DMS153 (cell line): ENCODE results near the gene ACTL7A.
"Not testable (repeated sequence)": the region's sequence is repeated elsewhere in the genome, so short reads cannot be mapped to it uniquely, and the experiment has no call there.

Experiments
- DNase-seq: peaks from one replicate; lab custom pipeline; 2025; lab: John Stamatoyannopoulos, UW

ACTL7A gene

GRCh38 chr9:108877524-108877923, 15.5 kb downstream of the ACTL7A start:
- DNase-seq: no peak

DNA sequence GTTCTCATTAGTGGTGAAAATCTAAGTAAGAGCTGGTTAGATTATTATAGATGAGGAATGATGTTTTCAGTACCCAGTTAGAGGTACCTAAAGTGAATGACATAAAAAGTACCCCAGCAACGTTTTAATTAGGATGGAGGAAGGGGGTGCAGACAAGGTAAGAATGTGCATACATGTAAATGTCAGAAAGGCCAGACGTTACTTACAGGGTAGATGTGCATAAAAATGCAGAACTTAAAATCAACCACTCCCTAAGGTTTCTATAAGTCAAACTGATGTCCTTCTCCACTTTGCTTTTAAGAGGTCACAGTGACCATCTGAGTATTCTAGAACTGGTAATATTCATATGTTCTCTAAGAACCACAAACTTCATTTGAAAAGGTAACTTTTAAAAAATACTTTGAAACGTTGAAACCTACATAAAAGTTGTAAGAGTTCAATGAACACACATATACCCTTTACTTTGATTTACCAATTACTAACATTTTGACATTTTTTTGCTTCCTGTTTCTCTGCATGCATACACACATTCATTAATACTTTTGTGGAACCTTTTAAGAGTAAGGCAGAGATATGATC, 18.8 kb downstream of the ACTL7A start:
- no peak for DNase-seq

DNA sequence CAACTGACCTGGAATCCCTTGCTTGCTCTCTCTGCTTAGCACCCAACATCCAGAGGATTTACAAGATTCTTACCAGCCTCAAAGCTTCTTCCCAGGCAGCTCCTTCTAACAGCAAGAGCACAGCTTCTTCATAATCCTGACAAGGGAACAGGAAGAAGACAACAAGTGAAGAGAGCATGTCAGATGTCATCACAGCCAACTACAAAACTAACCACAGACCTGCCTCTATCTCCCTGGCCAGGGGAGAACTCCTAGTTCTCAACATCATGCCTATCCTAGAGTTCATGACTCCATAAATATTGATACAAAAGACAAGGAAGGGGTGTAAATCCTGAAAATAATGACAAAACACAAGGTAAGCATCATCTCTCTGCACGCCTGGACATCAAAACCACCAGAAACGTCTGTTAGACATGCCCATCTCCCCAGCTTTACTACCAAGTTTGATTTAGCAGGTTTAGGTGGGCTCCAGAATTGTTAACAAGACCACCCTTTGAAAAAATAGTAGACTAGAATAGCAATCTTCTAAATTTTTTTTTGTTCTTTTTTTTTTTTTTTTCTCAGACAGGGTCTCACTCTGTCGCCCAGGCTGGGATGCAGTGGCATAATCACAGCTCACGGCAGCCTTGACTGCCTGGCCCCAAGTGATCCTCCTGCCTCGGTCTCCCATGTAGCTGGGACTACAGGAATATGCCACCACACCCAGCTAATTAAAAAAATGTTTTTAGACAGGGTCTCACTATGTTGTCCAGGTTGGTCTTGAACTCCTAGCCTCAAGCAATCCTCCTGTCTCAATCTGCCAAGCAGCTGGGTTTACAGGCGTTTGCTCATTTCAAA, 20.2 kb downstream of the ACTL7A start:
- DNase-seq: no peak

- no peak for DNase-seq
Observed at GRCh38 chr9:108883085-108883484, 21.0 kb downstream of the ACTL7A start.

- no peak for DNase-seq
Observed at GRCh38 chr9:108884701-108885100, 22.6 kb downstream of the ACTL7A start.

DNA sequence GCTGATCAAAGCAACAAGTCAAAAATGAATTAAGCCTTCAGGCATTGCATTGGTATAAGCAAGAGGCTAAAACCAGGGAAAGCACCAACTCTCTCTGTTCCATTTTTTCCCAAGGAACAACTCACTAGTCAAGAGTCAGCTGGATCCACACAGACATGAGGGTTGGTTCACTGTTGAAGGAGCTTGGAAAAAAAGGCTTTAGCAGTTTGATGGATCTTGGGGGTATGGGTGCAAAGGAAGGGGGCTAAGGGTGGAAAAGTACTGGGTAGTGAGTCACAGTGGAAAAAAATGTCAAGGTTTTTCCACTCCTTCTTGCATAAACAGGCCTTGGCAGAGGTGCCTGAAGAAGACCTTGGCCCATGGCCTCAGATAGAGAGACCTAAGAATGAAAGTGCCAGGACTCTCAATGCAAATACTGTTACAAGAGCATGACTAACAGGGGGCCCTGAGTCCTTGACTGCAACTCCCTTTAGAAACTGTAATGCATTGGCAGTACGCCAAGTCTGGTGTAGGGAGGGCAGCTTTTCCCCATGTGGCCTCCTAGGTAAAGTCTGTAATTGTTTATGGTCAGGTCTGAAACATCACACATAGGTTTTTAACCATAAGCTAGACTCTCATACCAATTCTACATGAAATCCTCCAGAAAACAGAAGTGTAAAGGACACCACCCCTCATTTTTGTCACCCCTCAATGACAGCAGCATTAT, 23.7 kb downstream of the ACTL7A start:
- peak; percentile 86 for DNase-seq

GRCh38 chr9:108886594-108887271, 24.7 kb downstream of the ACTL7A start:
- not testable (repeated sequence) for DNase-seq

- DNase-seq: peak; percentile 4
Observed at GRCh38 chr9:108889649-108890067, 27.6 kb downstream of the ACTL7A start.

- no peak for DNase-seq
Observed at GRCh38 chr9:108894225-108894997, 32.3 kb downstream of the ACTL7A start.

DNA sequence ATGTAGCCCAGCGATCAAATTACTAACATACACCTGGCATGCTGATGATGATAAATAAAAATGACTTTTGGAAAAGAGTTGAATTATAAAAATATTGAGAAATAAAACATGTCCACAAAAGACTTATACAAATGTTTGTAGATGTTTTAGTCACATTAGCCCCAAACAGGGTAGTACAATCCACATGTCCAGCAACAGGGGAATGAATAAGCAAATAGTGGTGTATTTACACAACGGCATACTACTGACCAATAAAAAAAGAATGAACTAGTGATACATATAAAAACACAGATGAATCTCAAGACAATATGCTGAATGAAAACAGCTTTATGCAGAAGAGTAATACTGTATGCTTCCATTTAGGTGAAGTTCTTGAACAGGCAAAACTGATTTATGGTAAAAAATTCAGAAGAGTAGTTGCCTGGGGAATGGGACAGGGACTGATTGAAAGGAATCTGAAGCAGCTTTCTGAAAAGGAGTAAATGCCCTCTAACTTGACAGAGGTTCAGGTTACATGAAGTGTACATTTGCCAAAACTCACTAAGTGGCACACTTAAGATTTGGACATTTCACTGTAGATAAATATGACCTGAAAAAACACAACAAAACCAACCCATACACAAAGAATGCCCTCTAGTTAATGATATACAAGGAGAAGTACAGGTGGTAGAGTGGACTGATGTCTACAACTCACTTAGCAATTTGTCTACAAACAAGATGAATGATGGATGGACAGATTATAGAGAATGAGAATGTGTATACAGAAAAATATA, 35.4 kb downstream of the ACTL7A start:
- no peak for DNase-seq

GRCh38 chr9:108899023-108899695, 37.1 kb downstream of the ACTL7A start:
- not testable (repeated sequence) for DNase-seq

DNA sequence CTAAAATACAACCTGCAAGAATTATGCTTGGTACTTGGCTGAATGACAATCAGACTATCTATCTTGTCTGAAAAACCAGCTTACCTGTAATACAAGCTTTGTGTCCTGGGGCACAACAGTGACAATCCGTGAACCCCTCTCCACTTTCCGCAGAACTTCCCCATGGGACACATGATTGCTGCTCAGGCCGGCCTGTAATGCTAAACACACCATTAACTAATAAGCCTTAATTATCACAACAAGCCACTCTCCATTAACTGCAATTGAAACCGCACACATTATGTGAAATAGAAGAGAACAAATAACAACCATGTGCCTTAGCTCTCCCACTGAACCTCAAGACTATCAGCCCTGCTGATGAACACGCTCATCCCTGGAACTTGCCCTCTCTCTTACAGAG, 38.1 kb downstream of the ACTL7A start:
- no peak for DNase-seq

GRCh38 chr9:108903420-108904103, 41.5 kb downstream of the ACTL7A start:
- peak; percentile 50 for DNase-seq

DNA sequence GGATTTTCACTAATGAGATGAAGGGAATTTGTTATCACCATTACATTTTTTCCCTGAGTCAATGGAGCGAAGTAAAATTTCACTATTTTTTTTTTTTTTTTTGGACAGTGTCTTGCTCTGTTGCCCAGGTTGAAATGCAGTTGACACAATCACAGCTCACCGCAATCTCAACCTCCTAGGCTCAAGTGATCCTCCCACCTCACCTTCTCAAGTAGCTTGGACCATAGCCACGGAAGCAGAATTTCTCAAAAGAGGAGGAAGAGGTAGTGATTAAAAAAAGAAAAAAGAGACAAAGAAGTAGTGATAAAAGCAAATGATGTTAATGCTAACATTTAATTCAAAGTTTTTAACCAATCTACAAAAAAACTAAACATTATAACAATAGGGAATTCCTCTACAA, 42.1 kb downstream of the ACTL7A start:
- no peak for DNase-seq

GRCh38 chr9:108905494-108905893, 43.4 kb downstream of the ACTL7A start:
- DNase-seq: peak; percentile 23

DNA sequence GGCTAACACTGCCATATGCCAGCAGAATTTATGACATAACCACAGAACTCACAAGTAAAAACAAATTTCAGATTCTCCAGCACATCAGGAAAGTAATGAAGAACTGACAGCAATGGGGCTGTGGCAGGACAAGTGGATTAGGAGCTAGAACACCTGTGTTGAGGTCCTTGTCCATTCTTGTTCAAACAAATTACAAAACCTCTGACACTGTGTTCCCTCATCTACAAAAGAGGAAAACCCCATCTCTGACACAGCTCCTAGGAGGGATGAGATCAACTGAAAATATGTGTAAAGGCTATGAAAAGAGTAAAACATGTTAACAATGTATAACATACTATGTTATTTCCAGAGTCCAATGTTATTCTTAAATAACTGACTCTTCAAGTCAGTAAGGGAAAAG, 48.3 kb downstream of the ACTL7A start:
- DNase-seq: no peak

DNA sequence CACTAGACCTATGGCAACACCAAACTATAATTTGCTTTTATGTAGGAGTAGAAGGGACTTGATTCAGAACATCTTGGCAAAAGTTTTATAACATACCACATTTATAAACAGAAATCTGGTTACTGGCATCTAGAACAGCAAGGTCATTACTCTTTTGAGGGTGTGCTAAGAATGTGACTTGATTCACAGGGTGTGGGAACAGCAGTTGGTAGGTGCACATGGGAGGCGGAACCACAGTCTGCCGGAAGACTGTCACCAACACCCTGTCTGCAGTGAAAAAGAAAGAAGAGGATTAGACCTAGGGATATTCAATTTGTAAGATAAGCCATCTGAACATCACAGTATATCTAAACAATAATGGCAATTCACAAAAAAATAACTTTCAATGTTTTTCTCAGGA, 48.8 kb downstream of the ACTL7A start:
- no peak for DNase-seq

GRCh38 chr9:108911820-108912219, 49.8 kb downstream of the ACTL7A start:
- DNase-seq: no peak
